SH-SY5Y (cell line): Measurements from ENCODE around the gene AFF3.

Source experiments
- GATA2 ChIP-seq: IDR thresholded peaks from 2 replicates; pipeline ENCODE4 v1.6.1; 2011; ENCODE audit warnings: mild to moderate bottlenecking, low read depth, low read length
- GATA3 ChIP-seq: IDR thresholded peaks from 2 replicates; pipeline ENCODE4 v1.6.1; 2011; ENCODE audit warnings: low read depth, mild to moderate bottlenecking, low read length, moderate library complexity

- TF ChIP-seq GATA2 (no peak), GATA3 (no peak)
Observed at GRCh38 chr2:99865818-99866676, 276.3 kb downstream of the AFF3 start.
